Measurements from ENCODE around the gene OPALIN.

OPALIN gene

GRCh38 chr10:96376483-96376882, 17.7 kb upstream of the OPALIN start:
- no peak for DNase-seq
- in situ Hi-C loops (cut with MboI; ENCODE audit: low pct_unique_long_range_greater_than_20kb, low sequenced_read_pairs) = loop anchor here (25.0 kb wide), 1 partner anchor 111 kb away; no protein-coding TSS in a partner anchor

- in situ Hi-C loops (cut with MboI; ENCODE audit: low pct_unique_long_range_greater_than_20kb, low sequenced_read_pairs) = loop anchor here (25.0 kb wide), 1 partner anchor 112 kb away; no protein-coding TSS in a partner anchor
- peak; percentile 92 for DNase-seq
Measured at GRCh38 chr10:96374985-96375830, 16.4 kb upstream of the OPALIN start.

- no peak for DNase-seq
- in situ Hi-C loops (cut with MboI; ENCODE audit: low pct_unique_long_range_greater_than_20kb, low sequenced_read_pairs) = no loop called here
Measured at GRCh38 chr10:96374639-96374984, 15.8 kb upstream of the OPALIN start.

- in situ Hi-C loops (cut with MboI; ENCODE audit: low pct_unique_long_range_greater_than_20kb, low sequenced_read_pairs) = no loop called here
- DNase-seq = no peak
Measured at GRCh38 chr10:96374004-96374403, 15.2 kb upstream of the OPALIN start.

GRCh38 chr10:96371356-96371755, 12.6 kb upstream of the OPALIN start:
- DNase-seq = no peak
- in situ Hi-C loops (cut with MboI; ENCODE audit: low pct_unique_long_range_greater_than_20kb, low sequenced_read_pairs) = no loop called here

- DNase-seq = peak; percentile 75
- in situ Hi-C loops (cut with MboI; ENCODE audit: low pct_unique_long_range_greater_than_20kb, low sequenced_read_pairs) = no loop called here
Measured at GRCh38 chr10:96370584-96371157, 11.9 kb upstream of the OPALIN start.

- in situ Hi-C loops (cut with MboI; ENCODE audit: low pct_unique_long_range_greater_than_20kb, low sequenced_read_pairs) = no loop called here
- no peak for DNase-seq
Measured at GRCh38 chr10:96369890-96370583, 11.2 kb upstream of the OPALIN start.

GRCh38 chr10:96368971-96369370, 10.2 kb upstream of the OPALIN start:
- in situ Hi-C loops (cut with MboI; ENCODE audit: low pct_unique_long_range_greater_than_20kb, low sequenced_read_pairs) = no loop called here
- no peak for DNase-seq

- in situ Hi-C loops (cut with MboI; ENCODE audit: low pct_unique_long_range_greater_than_20kb, low sequenced_read_pairs) = no loop called here
- no peak for DNase-seq
Measured at GRCh38 chr10:96367470-96367869, 8.7 kb upstream of the OPALIN start.

GRCh38 chr10:96366508-96366907, 7.7 kb upstream of the OPALIN start:
- DNase-seq = no peak
- in situ Hi-C loops (cut with MboI; ENCODE audit: low pct_unique_long_range_greater_than_20kb, low sequenced_read_pairs) = no loop called here

GRCh38 chr10:96365571-96365970, 6.8 kb upstream of the OPALIN start:
- DNase-seq = no peak
- in situ Hi-C loops (cut with MboI; ENCODE audit: low pct_unique_long_range_greater_than_20kb, low sequenced_read_pairs) = no loop called here

- in situ Hi-C loops (cut with MboI; ENCODE audit: low pct_unique_long_range_greater_than_20kb, low sequenced_read_pairs) = no loop called here
Measured at GRCh38 chr10:96360766-96361165, 2.0 kb upstream of the OPALIN start.

GRCh38 chr10:96360331-96360730, 1.5 kb upstream of the OPALIN start:
- no peak for DNase-seq

More at GRCh38 chr10:96360766-96361165, 2.0 kb upstream of the OPALIN start:
- no peak for DNase-seq

GRCh38 chr10:96359616-96360015, 814 bp upstream of the OPALIN start:
- no peak for DNase-seq
- in situ Hi-C loops (cut with MboI; ENCODE audit: low pct_unique_long_range_greater_than_20kb, low sequenced_read_pairs) = no loop called here

More at GRCh38 chr10:96360331-96360730, 1.5 kb upstream of the OPALIN start:
- in situ Hi-C loops (cut with MboI; ENCODE audit: low pct_unique_long_range_greater_than_20kb, low sequenced_read_pairs) = no loop called here

GRCh38 chr10:96357038-96357620, 1.7 kb downstream of the OPALIN start:
- no peak for DNase-seq
- in situ Hi-C loops (cut with MboI; ENCODE audit: low pct_unique_long_range_greater_than_20kb, low sequenced_read_pairs) = no loop called here

- in situ Hi-C loops (cut with MboI; ENCODE audit: low pct_unique_long_range_greater_than_20kb, low sequenced_read_pairs) = no loop called here
- DNase-seq = no peak
Measured at GRCh38 chr10:96352582-96352981, 6.2 kb downstream of the OPALIN start.

GRCh38 chr10:96352027-96352426, 6.8 kb downstream of the OPALIN start:
- in situ Hi-C loops (cut with MboI; ENCODE audit: low pct_unique_long_range_greater_than_20kb, low sequenced_read_pairs) = no loop called here
- DNase-seq = no peak

GRCh38 chr10:96346295-96346694, 12.5 kb downstream of the OPALIN start:
- DNase-seq = no peak
- in situ Hi-C loops (cut with MboI; ENCODE audit: low pct_unique_long_range_greater_than_20kb, low sequenced_read_pairs) = no loop called here

GRCh38 chr10:96345222-96345621, 13.6 kb downstream of the OPALIN start:
- in situ Hi-C loops (cut with MboI; ENCODE audit: low pct_unique_long_range_greater_than_20kb, low sequenced_read_pairs) = no loop called here
- no peak for DNase-seq

- in situ Hi-C loops (cut with MboI; ENCODE audit: low pct_unique_long_range_greater_than_20kb, low sequenced_read_pairs) = no loop called here
- no peak for DNase-seq
Measured at GRCh38 chr10:96344178-96344577, 14.6 kb downstream of the OPALIN start.
